ENCODE data around the gene C5orf63. TPM values are rescaled to one million over a fixed set of nuclear protein-coding genes. Genes with fewer than 3 reads are reported as not detected.
"Not testable (repeated sequence)": the region's sequence is repeated elsewhere in the genome, so short reads cannot be mapped to it uniquely, and the experiment has no call there.

The C5orf63 gene
- total and polyA plus RNA-seq, 10 of the 15 experiments (the other 5 are each of a cell fraction or from before 2014, with no cell fraction given), result 8.7 to 54.3 (median 11.9) TPM

- peak in 1 of 2 experiments; percentile 40; a peak in 2 of 4 replicates for TF ChIP-seq IKZF2 (IDR thresholded peaks at IDR 0.05)
Observed at GRCh38 chr5:127019928-127020327, 53.4 kb downstream of the C5orf63 start (continued).

GRCh38 chr5:127016722-127017121, 56.6 kb downstream of the C5orf63 start:
- intact Hi-C loops (cut with micrococcal nuclease; ENCODE audit: unreplicated experiment); H3K9ac ChIP-seq (ENCODE audit: control insufficient read depth, insufficient read depth, low read length); H3K36me3 ChIP-seq (ENCODE audit: control insufficient read depth in 2 of 2, insufficient read depth in 2 of 2, low read length in 1 of 2); BruUV-seq (replicated peaks); in situ Hi-C loops (cut with MboI); H3K27me3 ChIP-seq (replicated peaks in 1 of 2; ENCODE audit: control insufficient read depth in 2 of 2, insufficient read depth in 2 of 2, low read length in 1 of 2); H3K79me2 ChIP-seq (ENCODE audit: control insufficient read depth, insufficient read depth, low read length); H3K4me2 ChIP-seq (ENCODE audit: control insufficient read depth, insufficient read depth); CTCF ChIA-PET; H3K27ac ChIP-seq (ENCODE audit: control insufficient read depth, insufficient read depth); H3K9me3 ChIP-seq (replicated peaks; ENCODE audit: control insufficient read depth, insufficient read depth, low read length); H3K4me3 ChIP-seq; ATAC-seq; H4K20me1 ChIP-seq (ENCODE audit: control insufficient read depth, insufficient read depth); POLR2A ChIA-PET; DNase-seq (ENCODE audit: low read depth, low spot score); FAIRE-seq; H2AFZ ChIP-seq (ENCODE audit: control insufficient read depth, low read depth, low read length): not testable (repeated sequence)
- 100% methylated on average over 4 of the region's 4 CpGs for WGBS (ENCODE audit: insufficient coverage, insufficient replicate concordance, low lambda C conversion rate, missing lambda C conversion rate)
- RAD21 ChIA-PET (ENCODE audit: unreplicated experiment), result interaction anchor here (1.2 kb wide), 2 partner anchors 9 to 12 kb away, joined by 5 to 7 read pairs; no protein-coding TSS in a partner anchor
- peaks cover 17% of the 10 kb centered on the region for H3K4me1 ChIP-seq (ENCODE audit: control insufficient read depth, insufficient read depth, low read length)
- SMC1A ChIA-PET (ENCODE audit: uncharacterized antibody, unreplicated experiment), result interaction anchor here (1.6 to 8.3 kb wide), 2 partner anchors 10 to 53 kb away, joined by 4 to 156 read pairs; partner anchors contain the start of gene MARCHF3

- Histone ChIP-seq H3K4me1 (ENCODE audit: control insufficient read depth, insufficient read depth, low read length) (peaks cover 25% of the 10 kb centered on the region), H3K4me3 (no peak overlapping the region), H3K9ac (ENCODE audit: control insufficient read depth, insufficient read depth, low read length) (no peak overlapping the region), H3K27me3 (replicated peaks in 1 of 2; ENCODE audit: control insufficient read depth in 2 of 2, insufficient read depth in 2 of 2, low read length in 1 of 2) (no peaks in the 10 kb centered on the region), H3K4me2 (ENCODE audit: control insufficient read depth, insufficient read depth) (no peak overlapping the region), H2AFZ (ENCODE audit: control insufficient read depth, low read depth, low read length) (no peak overlapping the region), H3K27ac (ENCODE audit: control insufficient read depth, insufficient read depth) (no peak overlapping the region), H3K79me2 (ENCODE audit: control insufficient read depth, insufficient read depth, low read length) (no peaks in the 10 kb centered on the region; the same call in 1 of the 2 replicates), H3K9me3 (replicated peaks; ENCODE audit: control insufficient read depth, insufficient read depth, low read length) (no peaks in the 10 kb centered on the region; the same call in 2 of the 3 replicates), H4K20me1 (ENCODE audit: control insufficient read depth, insufficient read depth) (no peaks in the 10 kb centered on the region), H3K36me3 (ENCODE audit: control insufficient read depth in 2 of 2, insufficient read depth in 2 of 2, low read length in 1 of 2) (no peaks in the 10 kb centered on the region)
- WGBS (ENCODE audit: insufficient coverage, insufficient replicate concordance, low lambda C conversion rate, missing lambda C conversion rate), result 75% methylated on average over 4 of the region's 4 CpGs
- in situ Hi-C loops (cut with MboI), result no loop called here
- FAIRE-seq, result no peak
- ChIA-PET SMC1A (ENCODE audit: uncharacterized antibody, unreplicated experiment) (interaction anchor here (0.8 to 8.3 kb wide), 11 partner anchors 10 to 224 kb away, joined by 3 to 156 read pairs (median 6); partner anchors contain the start of gene MARCHF3), CTCF (interaction anchor here (0.9 to 2.5 kb wide), 8 partner anchors 9 to 205 kb away, joined by 3 to 32 read pairs (median 4); no protein-coding TSS in a partner anchor), RAD21 (ENCODE audit: unreplicated experiment) (interaction anchor here (0.8 to 6.7 kb wide), 5 partner anchors 9 to 102 kb away, joined by 4 to 107 read pairs (median 6); no protein-coding TSS in a partner anchor), POLR2A (interaction anchor here (1.1 to 6.7 kb wide), 4 partner anchors 11 to 238 kb away, joined by 4 to 114 read pairs (median 6); no protein-coding TSS in a partner anchor)
- ATAC-seq, result no peak
- no TSS peak for BruUV-seq (replicated peaks)
- intact Hi-C loops (cut with micrococcal nuclease; ENCODE audit: unreplicated experiment), result loop anchor here (2.0 kb wide), 1 partner anchor 13 kb away; no protein-coding TSS in a partner anchor
- DNase-seq (ENCODE audit: low read depth, low spot score), result no peak
- TF ChIP-seq WRNIP1 (IDR thresholded peaks at IDR 0.05; ENCODE audit: borderline replicate concordance, low read depth, low read length), result no peak
- no peak for TF ChIP-seq MYC (IDR thresholded peaks at IDR 0.05; ENCODE audit: insufficient read depth, insufficient read length, insufficient replicate concordance, low read length, severe bottlenecking)
- TF ChIP-seq HSF1 (IDR thresholded peaks at IDR 0.05; ENCODE audit: low read depth, low read length), result no peak
- no peak for TF ChIP-seq TCF7 (IDR thresholded peaks at IDR 0.05; ENCODE audit: borderline replicate concordance)
- TF ChIP-seq TBL1XR1 (IDR thresholded peaks at IDR 0.05; ENCODE audit: low read depth, low read length), result no peak
- no peak for TF ChIP-seq ASH2L (IDR thresholded peaks at IDR 0.05; ENCODE audit: borderline replicate concordance, low read depth)
- no peak for TF ChIP-seq IRF3 (IDR thresholded peaks at IDR 0.05)
- no peak for TF ChIP-seq TCF3 (IDR thresholded peaks at IDR 0.05; ENCODE audit: borderline replicate concordance, insufficient read depth, low read depth, low read length)
- no peak for TF ChIP-seq ZNF217 (IDR thresholded peaks at IDR 0.05)
- no peak for TF ChIP-seq ESRRA (IDR thresholded peaks at IDR 0.05; ENCODE audit: low read length)
Observed at GRCh38 chr5:127015716-127016115, 57.6 kb downstream of the C5orf63 start.

Data from GM12878 (cell line).